ENCODE data around the gene UROC1. TPM values are rescaled to one million over a fixed set of nuclear protein-coding genes. Genes with fewer than 3 reads are reported as not detected.

The UROC1 gene
- total and polyA plus RNA-seq, 2 of the 4 experiments (the other 2 are of a cell fraction) = not detected

GRCh38 chr3:126562737-126563276, 45.2 kb upstream of the UROC1 start (continued):
- TF ChIP-seq NFE2L2 (IDR thresholded peaks at IDR 0.05; ENCODE audit: low read depth, low read length) = no peak
- TF ChIP-seq BHLHE40 (IDR thresholded peaks at IDR 0.05; ENCODE audit: low read depth, low read length) = no peak
- TF ChIP-seq RFX5 (IDR thresholded peaks at IDR 0.05; ENCODE audit: low read depth, low read length) = no peak

GRCh38 chr3:126558336-126559071, 40.9 kb upstream of the UROC1 start, which contains the start of gene C3orf22:
C3orf22 (minus strand) TSS chr3:126558932; CDS start chr3:126553390, 5,542 bp downstream.
- Histone ChIP-seq H4K8ac (ENCODE audit: low read depth in 2 of 2, low read length in 2 of 2) (no peak within 1 kb of the TSS), H3K9ac (ENCODE audit: low read depth, low read length) (no peak within 1 kb of the TSS), H3K4ac (ENCODE audit: low read depth, low read length) (no peak within 1 kb of the TSS), H3K23ac (ENCODE audit: low read depth, low read length) (no peak within 1 kb of the TSS), H2AK5ac (ENCODE audit: low read depth, low read length) (no peak within 1 kb of the TSS), H3K36me3 (ENCODE audit: control insufficient read depth, insufficient read depth, low read length) (no peaks in the 10 kb centered on the region), H3K56ac (ENCODE audit: extremely low read depth, insufficient read depth, low read length) (no peak within 1 kb of the TSS), H3K9me1 (ENCODE audit: insufficient read depth, low read length) (no peaks in the 10 kb centered on the region), H3K4me2 (ENCODE audit: low read depth, low read length) (no peak within 1 kb of the TSS), H3K9me3 (ENCODE audit: control insufficient read depth, insufficient read depth, low read length) (no peaks in the 10 kb centered on the region), H2BK15ac (ENCODE audit: low read depth, low read length) (no peak within 1 kb of the TSS), H2BK5ac (ENCODE audit: low read depth, low read length, poor library complexity, severe bottlenecking) (no peak within 1 kb of the TSS), H4K5ac (ENCODE audit: low read depth, low read length) (no peak within 1 kb of the TSS), H2AK9ac (replicated peaks; ENCODE audit: low read depth, low read length, poor library complexity) (no peak within 1 kb of the TSS), H3K27ac (ENCODE audit: insufficient read depth, low read length) (no peak within 1 kb of the TSS), H4K20me1 (ENCODE audit: insufficient read depth, low read length) (no peaks in the 10 kb centered on the region), H3K4me1 (ENCODE audit: control insufficient read depth, insufficient read depth, low read length) (no peaks in the 10 kb centered on the region), H3K14ac (replicated peaks; ENCODE audit: low read depth, low read length) (no peak within 1 kb of the TSS), H3K4me3 (ENCODE audit: insufficient read depth, low read depth, low read length) (no peak within 1 kb of the TSS), H3K18ac (ENCODE audit: low read depth, low read length) (no peak within 1 kb of the TSS), H3K27me3 (ENCODE audit: control insufficient read depth, insufficient read depth, low read length) (peaks cover 16% of the 10 kb centered on the region), H4K91ac (ENCODE audit: insufficient read depth, low read depth, low read length) (no peak within 1 kb of the TSS), H2BK120ac (ENCODE audit: low read depth, low read length) (no peak within 1 kb of the TSS), H2BK20ac (ENCODE audit: low read depth, low read length) (no peak within 1 kb of the TSS), H2AFZ (replicated peaks; ENCODE audit: low read length, poor library complexity) (no peak within 1 kb of the TSS), H3K79me1 (ENCODE audit: low read depth in 1 of 2, low read length in 2 of 2) (no peaks in the 10 kb centered on the region)
- no TSS peak for BruUV-seq (replicated peaks)
- POLR2A ChIA-PET (ENCODE audit: unreplicated experiment) = no interaction called here
- in situ Hi-C loops (cut with MboI; ENCODE audit: low sequenced_read_pairs) (no loop called here), dilution Hi-C loops (cut with HindIII; ENCODE audit: low sequenced_read_pairs, unreplicated experiment) (no loop called here), intact Hi-C loops (cut with micrococcal nuclease) (no loop called here)
- no peak for ATAC-seq (ENCODE audit: low read depth)
- no peak for DNase-seq
- CTCF ChIA-PET = interaction anchor here (0.9 kb wide), 1 partner anchor 12 kb away, joined by 3 read pairs; no protein-coding TSS in a partner anchor
- 57% methylated on average over 5 of the region's 9 CpGs; no CpG with 5 or more reads in 1 of the 2 experiments for WGBS, 2 experiments (ENCODE audit: extremely low coverage in 2 of 2, insufficient read length in 1 of 2)
- TF ChIP-seq RCOR1 (IDR thresholded peaks at IDR 0.05; ENCODE audit: insufficient replicate concordance, low read length) (no peak), FOS (IDR thresholded peaks at IDR 0.05; ENCODE audit: low read depth, low read length) (no peak), BHLHE40 (IDR thresholded peaks at IDR 0.05; ENCODE audit: low read depth, low read length) (no peak), MAFK (IDR thresholded peaks at IDR 0.05; ENCODE audit: low read depth, low read length) (no peak), CEBPB (IDR thresholded peaks at IDR 0.05; ENCODE audit: low read depth, low read length) (no peak), RFX5 (IDR thresholded peaks at IDR 0.05; ENCODE audit: low read depth, low read length) (no peak), RAD21 (IDR thresholded peaks at IDR 0.05; ENCODE audit: low read length) (no peak), CHD1 (IDR thresholded peaks at IDR 0.05; ENCODE audit: low read depth, low read length) (no peak), POLR2A (IDR thresholded peaks at IDR 0.05; ENCODE audit: low read depth, low read length) (no peak), MXI1 (IDR thresholded peaks at IDR 0.05; ENCODE audit: borderline replicate concordance, low read depth, low read length) (no peak), NFE2L2 (IDR thresholded peaks at IDR 0.05; ENCODE audit: low read depth, low read length) (no peak), ELK1 (IDR thresholded peaks at IDR 0.05; ENCODE audit: borderline replicate concordance, low read depth, low read length) (no peak)
- TF ChIP-seq, protein P1, sequence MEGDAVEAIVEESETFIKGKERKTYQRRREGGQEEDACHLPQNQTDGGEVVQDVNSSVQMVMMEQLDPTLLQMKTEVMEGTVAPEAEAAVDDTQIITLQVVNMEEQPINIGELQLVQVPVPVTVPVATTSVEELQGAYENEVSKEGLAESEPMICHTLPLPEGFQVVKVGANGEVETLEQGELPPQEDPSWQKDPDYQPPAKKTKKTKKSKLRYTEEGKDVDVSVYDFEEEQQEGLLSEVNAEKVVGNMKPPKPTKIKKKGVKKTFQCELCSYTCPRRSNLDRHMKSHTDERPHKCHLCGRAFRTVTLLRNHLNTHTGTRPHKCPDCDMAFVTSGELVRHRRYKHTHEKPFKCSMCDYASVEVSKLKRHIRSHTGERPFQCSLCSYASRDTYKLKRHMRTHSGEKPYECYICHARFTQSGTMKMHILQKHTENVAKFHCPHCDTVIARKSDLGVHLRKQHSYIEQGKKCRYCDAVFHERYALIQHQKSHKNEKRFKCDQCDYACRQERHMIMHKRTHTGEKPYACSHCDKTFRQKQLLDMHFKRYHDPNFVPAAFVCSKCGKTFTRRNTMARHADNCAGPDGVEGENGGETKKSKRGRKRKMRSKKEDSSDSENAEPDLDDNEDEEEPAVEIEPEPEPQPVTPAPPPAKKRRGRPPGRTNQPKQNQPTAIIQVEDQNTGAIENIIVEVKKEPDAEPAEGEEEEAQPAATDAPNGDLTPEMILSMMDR (conservative IDR thresholded peaks at IDR 0.05; ENCODE audit: low read depth, low read length) = no peak
